Activated T-cell treated with anti-CD3 and anti-CD28 coated beads for 1 hour (primary cell): ENCODE measurements around the gene APOD.
"Not testable (repeated sequence)": the region's sequence is repeated elsewhere in the genome, so short reads cannot be mapped to it uniquely, and the experiment has no call there.

Source experiments
- DNase-seq: peaks from one replicate; pipeline ENCODE4 v3.0.0-alpha.2; 2020; ENCODE audit warnings: low read depth

The APOD gene

GRCh38 chr3:195583831-195584542 is at the start of gene APOD:
Gene APOD, minus strand, starts transcription at chr3:195583940. Its CDS starts 4,479 bp downstream, at chr3:195579461.
- DNase-seq: no peak

DNA sequence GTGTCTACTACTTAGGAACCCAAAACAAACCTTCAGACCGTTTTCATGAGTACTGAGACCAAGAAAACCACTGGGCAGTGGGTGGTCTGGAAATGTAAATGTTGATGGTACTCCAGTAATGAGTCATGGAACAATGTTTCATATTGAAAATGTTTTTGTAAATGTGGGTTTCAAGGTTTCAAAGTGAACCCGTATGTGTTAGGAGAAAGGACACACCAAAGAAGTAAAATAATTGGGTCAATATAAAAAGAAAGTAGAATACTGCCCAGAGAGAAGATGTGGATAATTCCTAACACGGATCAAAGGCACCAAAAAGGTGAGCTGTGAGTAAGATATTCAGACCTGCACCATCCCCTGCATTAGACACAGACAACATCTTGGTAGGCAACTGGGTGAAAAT is 49.6 kb upstream of the APOD start:
- DNase-seq: not testable (repeated sequence)

GRCh38 chr3:195632501-195633185 is 48.9 kb upstream of the APOD start:
- DNase-seq: not testable (repeated sequence)

GRCh38 chr3:195632046-195632445 is 48.3 kb upstream of the APOD start:
- DNase-seq: not testable (repeated sequence)

DNA sequence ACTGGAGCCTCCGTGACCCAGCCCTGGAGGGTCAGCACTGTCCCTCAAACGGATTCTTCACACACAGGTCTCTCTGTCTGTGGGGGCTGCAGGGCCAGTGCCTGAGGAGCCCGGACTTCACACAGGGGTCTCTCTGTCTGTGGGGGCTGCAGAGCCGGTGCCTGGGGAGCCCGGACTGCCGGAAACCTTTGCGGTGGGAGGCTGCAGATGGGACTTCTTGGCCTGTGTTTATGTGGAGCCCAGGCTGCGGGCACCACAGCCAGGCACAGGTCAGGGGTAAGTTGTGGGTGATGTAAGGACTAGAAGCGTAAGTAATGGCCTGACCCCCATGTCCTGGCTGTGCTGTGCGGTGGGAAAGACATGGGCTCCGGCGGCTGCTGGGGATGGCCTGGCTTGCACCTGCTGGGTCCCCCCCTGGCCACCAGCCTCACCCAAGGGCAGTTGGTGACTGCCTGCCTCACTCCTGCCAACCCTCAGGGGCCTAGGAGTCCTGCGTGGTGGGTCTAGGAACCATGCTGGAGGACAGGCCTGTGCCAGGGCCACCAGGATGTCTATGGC is 47.3 kb upstream of the APOD start:
- DNase-seq: not testable (repeated sequence)

GRCh38 chr3:195630086-195630917 is 46.6 kb upstream of the APOD start:
- not testable (repeated sequence) for DNase-seq

DNA sequence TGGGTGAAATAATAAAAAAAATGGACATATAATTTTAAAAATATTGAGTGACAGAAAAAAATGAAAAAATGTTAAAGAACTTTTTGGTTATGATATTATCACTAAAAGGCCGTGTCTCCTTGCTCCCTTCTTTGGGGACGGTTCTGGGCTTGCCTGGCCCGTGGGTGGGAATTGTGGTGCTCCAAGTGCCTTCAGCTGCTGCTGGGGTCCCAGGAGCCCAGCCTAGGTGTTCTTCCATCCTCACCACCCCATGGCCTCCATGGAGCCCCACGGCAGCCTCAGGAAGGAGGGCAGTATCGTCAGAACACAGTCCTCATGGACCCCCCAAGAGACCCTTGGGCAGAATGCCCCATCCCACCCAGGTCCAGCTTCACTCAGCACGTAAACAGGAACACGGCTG is 45.9 kb upstream of the APOD start:
- not testable (repeated sequence) for DNase-seq

- not testable (repeated sequence) for DNase-seq
Measured at GRCh38 chr3:195628386-195628920, 44.7 kb upstream of the APOD start.

GRCh38 chr3:195627515-195628385 is 44.0 kb upstream of the APOD start:
- not testable (repeated sequence) for DNase-seq

DNA sequence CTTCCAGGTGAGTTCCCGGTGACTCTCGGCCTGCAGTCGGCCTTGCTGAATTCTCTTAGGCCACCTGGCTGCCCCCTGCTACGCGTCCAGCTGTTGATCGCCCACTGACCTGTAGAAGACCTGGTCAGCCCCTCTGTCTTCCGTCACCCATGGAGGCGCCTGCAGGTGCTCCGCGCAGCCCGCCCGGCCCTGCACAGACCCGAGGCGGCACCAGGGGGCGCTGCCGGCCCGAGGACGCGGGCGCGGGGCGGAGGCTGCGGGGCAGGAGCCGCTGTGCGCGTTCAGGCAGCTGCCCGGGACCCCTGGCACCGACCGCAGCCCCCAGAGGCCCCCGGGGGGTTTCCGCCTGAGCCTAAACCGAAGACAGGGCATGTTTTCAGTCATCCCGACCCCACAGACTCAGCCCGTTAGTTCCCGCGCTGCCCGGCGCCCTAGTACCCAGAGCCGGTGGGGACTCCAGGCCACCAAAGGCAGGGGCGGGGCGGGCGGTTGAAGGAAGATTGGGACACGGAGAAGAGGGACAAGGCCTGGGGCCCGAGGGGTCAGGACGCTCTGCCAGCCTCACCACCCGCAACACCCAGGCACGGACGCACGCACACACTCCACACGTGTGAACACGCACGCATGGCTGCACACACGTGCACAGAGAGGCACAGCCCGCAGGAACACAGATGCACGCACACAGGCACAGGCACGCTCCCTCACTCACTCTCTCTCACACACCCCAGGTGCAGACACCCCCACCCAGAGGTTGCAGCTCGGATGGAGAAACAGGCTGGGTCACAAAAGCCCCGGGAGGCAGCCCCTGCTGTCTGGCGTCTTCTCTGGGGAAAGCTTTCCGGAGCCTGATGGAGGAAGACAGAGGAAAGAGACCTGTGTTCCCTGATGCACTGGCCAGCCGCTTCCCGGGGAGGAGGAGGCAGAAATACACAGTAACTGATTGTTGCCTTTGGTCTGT is 41.1 kb upstream of the APOD start:
- not testable (repeated sequence) for DNase-seq

- DNase-seq: not testable (repeated sequence)
Measured at GRCh38 chr3:195624171-195624570, 40.4 kb upstream of the APOD start.

- DNase-seq: not testable (repeated sequence)
Measured at GRCh38 chr3:195623217-195623965, 39.7 kb upstream of the APOD start.

- DNase-seq: not testable (repeated sequence)
Measured at GRCh38 chr3:195622523-195623170, 38.9 kb upstream of the APOD start.

DNA sequence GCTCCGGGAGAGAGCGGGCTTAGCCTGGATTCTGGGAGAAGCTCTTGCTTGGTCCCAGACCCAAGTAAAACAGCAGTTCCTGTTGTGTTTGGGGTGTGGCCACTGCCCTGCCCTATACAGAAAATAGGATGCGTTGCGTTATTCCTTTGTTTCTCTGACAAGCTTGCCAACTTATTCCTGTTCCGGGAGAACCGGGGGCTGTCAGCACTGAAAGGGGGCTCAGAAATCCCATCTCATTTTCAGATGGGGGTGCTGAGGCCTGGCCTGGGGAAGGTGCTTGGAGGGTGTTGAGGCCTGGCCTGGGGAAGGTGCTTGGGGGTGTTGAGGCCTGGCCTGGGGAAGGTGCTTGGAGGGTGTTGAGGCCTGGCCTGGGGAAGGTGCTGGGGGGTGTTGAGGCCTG is 38.3 kb upstream of the APOD start:
- DNase-seq: not testable (repeated sequence)

DNA sequence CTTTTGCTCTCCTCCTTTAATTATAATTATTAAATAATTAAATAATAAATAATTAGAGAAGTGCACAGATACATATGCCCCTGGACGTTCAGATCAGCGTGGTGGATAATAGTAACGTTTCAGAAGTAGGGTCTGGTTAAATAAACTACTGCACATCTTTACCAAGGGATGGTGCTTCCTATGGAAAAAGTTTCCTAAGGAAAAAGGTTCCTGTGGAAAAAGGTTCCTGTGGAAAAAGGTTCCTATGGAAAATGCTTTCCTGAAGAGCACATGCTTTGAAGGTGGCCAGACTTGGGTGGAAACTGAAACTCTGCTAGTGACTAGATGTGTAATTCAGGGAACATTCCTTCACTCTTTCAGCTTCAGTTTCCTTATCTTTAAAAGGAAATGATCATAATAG is 37.4 kb upstream of the APOD start:
- DNase-seq: not testable (repeated sequence)

DNA sequence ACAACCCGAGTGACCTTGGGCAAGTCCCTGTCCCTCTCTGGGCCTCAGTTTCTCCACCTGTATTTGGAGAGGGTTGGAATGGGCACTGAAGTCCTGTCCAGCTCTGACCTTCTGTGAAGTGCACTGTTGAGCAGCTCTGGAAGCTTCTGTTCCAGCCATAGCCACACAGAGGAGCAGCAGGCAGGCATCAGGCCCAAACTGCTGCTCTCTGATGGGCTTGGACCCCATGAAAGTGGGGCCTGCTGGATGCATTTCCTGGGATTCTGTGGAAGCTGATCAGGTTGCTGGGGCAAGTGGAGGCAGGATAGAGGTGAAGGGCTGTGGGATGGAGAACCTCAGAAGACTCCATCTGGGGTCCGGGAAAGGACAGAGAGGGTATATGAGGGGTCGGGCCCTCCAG is 36.7 kb upstream of the APOD start:
- DNase-seq: not testable (repeated sequence)

DNA sequence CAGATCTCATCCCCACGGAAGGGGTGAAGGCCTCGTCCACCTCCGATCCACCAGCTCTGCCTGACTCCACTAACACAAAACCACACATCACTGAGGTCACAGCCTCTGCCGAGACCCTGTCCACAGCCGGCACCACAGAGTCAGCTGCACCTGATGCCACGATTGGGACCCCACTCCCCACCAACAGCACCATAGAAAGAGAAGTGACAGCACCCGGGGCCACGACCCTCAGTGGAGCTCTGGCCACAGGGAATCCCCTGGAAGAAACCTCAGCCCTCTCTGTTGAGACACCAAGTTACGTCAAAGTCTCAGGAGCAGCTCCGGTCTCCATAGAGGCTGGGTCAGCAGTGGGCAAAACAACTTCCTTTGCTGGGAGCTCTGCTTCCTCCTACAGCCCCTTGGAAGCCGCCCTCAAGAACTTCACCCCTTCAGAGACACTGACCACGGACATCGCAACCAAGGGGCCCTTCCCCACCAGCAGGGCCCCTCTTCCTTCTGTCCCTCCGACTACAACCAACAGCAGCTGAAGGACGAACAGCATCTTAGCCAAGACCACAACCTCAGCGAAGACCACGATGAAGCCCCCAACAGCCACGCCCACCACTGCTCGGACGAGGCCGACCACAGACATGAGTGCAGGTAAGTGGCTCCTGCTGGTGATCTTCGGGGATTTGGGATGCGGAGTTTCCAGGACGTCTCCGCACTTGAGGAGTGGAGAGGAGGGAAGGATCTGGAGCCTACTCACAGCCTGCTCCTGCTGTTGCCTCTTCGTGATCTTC is 36.0 kb upstream of the APOD start:
- not testable (repeated sequence) for DNase-seq
